Upper lobe of left lung (tissue), 4 donors: Measurements from ENCODE around the gene APPBP2.

Source experiments
- POLR2A ChIP-seq, 4 donors: fragments of 450-650 bp; IDR thresholded peaks; one replicate each; pipeline ENCODE4 v1.5.1; 2016 to 2017; ENCODE audit warnings: antibody characterized with exemption in 4 of 4, mild to moderate bottlenecking in 2 of 4
- POLR2AphosphoS5 ChIP-seq, 2 donors: sonication (generic); formaldehyde crosslinking; IDR thresholded peaks; one replicate each; pipeline ENCODE4 v1.5.1; 2017; ENCODE audit warnings: antibody characterized with exemption in 2 of 2
- TF ChIP-seq, protein P1 (sequence below), 6 experiments: fragments of 450-650 bp in 4 of 6; fragments of 200-600 bp in 2 of 6; sonication (generic) in 2 of 6; IDR thresholded peaks; one replicate each; pipeline ENCODE4 v1.5.1; 2016 to 2019; ENCODE audit warnings: antibody characterized with exemption in 6 of 6

DNA sequence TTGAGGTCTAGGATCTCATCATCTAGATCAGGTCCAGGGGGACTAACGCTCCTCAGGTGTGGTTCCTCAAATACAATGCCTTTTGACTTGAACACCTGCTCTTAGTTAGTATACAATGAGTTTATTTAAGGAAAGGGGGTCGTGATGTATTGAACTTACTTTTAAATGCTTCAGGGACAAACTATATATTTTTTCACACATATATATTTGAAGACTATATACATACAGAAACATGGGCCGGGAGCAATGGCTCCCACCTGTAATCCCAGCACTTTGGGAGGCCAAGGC is 122.6 kb downstream of the APPBP2 start:
- no peak for TF ChIP-seq POLR2AphosphoS5 (IDR thresholded peaks at IDR 0.05)
- no peak for TF ChIP-seq POLR2A (IDR thresholded peaks at IDR 0.05)
- TF ChIP-seq, protein P1, sequence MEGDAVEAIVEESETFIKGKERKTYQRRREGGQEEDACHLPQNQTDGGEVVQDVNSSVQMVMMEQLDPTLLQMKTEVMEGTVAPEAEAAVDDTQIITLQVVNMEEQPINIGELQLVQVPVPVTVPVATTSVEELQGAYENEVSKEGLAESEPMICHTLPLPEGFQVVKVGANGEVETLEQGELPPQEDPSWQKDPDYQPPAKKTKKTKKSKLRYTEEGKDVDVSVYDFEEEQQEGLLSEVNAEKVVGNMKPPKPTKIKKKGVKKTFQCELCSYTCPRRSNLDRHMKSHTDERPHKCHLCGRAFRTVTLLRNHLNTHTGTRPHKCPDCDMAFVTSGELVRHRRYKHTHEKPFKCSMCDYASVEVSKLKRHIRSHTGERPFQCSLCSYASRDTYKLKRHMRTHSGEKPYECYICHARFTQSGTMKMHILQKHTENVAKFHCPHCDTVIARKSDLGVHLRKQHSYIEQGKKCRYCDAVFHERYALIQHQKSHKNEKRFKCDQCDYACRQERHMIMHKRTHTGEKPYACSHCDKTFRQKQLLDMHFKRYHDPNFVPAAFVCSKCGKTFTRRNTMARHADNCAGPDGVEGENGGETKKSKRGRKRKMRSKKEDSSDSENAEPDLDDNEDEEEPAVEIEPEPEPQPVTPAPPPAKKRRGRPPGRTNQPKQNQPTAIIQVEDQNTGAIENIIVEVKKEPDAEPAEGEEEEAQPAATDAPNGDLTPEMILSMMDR (IDR thresholded peaks at IDR 0.05) = no peak
